ENCODE data around the gene RPTOR.

RPTOR gene

DNA sequence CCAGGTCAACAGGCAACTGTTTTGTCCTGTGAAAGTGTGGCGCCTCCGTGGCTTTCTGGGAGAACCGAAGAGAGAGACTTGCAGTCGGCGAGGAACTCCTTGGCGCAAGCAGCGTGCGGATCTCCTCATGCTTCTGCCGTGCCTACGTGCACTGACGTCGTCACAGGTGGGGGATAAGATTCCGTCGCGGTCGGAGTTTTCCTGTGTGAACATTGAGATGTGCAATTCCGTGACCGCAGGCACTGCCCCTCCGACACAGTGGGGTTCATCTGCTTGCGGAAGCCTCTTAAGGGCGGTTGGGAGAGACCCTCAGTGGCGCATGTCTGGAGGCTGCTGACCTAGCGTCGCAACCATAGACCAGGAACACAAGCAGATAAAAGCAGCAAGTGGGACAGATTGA lies 234.7 kb downstream of the RPTOR start:
- Histone ChIP-seq H3K4me2 (ENCODE audit: low read length) (peak overlapping the region; percentile 62; the same call in 1 of the 2 replicates), H3K36me3 (ENCODE audit: insufficient read depth, low read length) (peaks cover 76% of the 10 kb centered on the region), H3K79me2 (ENCODE audit: insufficient read depth, low read length) (peaks cover 18% of the 10 kb centered on the region), H3K9me2 (ENCODE audit: low read depth, low read length) (no peaks in the 10 kb centered on the region), H3K4me1 (ENCODE audit: insufficient read depth, low read length, severe bottlenecking) (peaks cover 88% of the 10 kb centered on the region), H3K27ac (ENCODE audit: low read depth, low read length, poor library complexity, severe bottlenecking) (peak overlapping the region; percentile 96), H4K20me1 (ENCODE audit: insufficient read depth, low read length) (no peaks in the 10 kb centered on the region), H3K4me3 (ENCODE audit: low read depth, low read length, poor library complexity, severe bottlenecking) (no peak overlapping the region), H3F3A (ENCODE audit: insufficient read depth, low read length) (0 out of 2 replicates have a peak, but pooled peaks cover 3% of the 10 kb centered on the region), H3K9ac (ENCODE audit: low read length) (peak overlapping the region; percentile 57; the same call in 1 of the 2 replicates), H3K27me3 (ENCODE audit: insufficient read depth, low read length) (no peaks in the 10 kb centered on the region), H3K9me3 (ENCODE audit: low read length) (no peaks in the 10 kb centered on the region), H2AFZ (ENCODE audit: low read length) (no peak overlapping the region)
- no peak for TF ChIP-seq EZH2 (IDR thresholded peaks at IDR 0.05; ENCODE audit: borderline replicate concordance, low read length)
- TF ChIP-seq, protein P1, sequence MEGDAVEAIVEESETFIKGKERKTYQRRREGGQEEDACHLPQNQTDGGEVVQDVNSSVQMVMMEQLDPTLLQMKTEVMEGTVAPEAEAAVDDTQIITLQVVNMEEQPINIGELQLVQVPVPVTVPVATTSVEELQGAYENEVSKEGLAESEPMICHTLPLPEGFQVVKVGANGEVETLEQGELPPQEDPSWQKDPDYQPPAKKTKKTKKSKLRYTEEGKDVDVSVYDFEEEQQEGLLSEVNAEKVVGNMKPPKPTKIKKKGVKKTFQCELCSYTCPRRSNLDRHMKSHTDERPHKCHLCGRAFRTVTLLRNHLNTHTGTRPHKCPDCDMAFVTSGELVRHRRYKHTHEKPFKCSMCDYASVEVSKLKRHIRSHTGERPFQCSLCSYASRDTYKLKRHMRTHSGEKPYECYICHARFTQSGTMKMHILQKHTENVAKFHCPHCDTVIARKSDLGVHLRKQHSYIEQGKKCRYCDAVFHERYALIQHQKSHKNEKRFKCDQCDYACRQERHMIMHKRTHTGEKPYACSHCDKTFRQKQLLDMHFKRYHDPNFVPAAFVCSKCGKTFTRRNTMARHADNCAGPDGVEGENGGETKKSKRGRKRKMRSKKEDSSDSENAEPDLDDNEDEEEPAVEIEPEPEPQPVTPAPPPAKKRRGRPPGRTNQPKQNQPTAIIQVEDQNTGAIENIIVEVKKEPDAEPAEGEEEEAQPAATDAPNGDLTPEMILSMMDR (IDR thresholded peaks at IDR 0.05; ENCODE audit: low read length) = no peak

DNA sequence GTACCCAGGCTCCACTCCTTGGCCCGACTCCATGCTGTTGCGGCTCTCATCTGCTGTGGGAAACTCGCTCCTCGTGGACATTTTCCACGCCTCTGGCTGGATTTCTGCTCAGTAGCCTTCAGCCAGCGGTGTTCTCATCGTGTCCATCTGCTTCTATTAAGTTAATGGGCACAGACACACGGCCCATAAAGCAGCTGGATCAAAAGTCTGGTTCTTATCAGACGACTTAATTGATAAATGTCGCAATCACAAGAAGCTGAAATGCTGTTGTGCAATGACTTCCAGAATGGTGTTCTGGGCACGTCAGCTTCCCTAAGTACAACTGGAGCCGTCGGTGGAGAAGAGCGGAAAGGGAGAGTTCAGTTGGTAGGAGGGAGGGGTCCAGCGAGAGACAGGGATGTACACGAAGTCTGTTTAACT lies 235.3 kb downstream of the RPTOR start:
- H3K4me3 ChIP-seq (ENCODE audit: low read depth, low read length, poor library complexity, severe bottlenecking) = peak overlapping the region; percentile 42
- no peak for TF ChIP-seq EZH2 (IDR thresholded peaks at IDR 0.05; ENCODE audit: borderline replicate concordance, low read length)
- TF ChIP-seq, protein P1 (IDR thresholded peaks at IDR 0.05; ENCODE audit: low read length) = no peak

DNA sequence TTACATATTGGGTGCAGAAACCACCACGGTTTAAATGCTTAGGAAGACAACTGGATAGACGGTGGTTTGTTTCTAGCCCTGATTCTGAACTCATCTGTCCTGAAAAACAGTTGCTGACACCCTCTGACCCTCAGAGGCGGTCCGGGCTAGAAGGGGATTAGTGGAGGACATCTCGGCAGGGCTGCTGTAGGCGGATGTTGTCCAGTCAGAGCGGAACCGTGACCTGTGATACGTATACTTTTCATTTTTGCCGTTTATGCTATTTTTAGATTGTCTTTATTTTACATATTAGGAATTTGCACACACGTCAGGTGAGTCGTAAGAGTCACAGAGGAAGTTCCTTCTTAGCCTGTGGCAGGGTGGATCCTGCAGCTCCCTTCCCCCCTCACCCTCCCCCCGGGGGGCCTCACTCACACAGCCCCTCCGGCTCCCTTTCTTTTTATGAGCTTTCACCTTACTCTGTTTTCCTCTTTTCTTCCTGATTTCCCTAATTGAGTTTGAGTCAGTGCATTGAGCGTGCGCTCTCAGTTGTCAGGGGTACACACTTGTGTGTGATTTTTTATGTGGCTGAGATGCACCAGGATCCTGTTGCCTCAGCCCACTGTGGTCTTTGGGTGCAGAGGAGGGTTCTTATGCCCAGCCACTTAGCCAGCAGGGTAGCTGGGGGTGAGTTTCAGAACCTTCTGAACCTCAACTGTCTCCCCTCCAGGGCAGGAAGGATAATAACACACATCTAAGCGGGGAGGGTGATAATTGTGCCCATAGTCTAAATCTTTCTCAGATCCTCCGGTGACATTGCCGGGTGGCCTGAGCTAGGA lies 236.0 kb downstream of the RPTOR start:
- H3K4me1 ChIP-seq (ENCODE audit: insufficient read depth, low read length, severe bottlenecking) = peaks cover 75% of the 10 kb centered on the region
- no peaks in the 10 kb centered on the region for H3K9me3 ChIP-seq (ENCODE audit: low read length)
- peak overlapping the region; percentile 47 for H3K4me3 ChIP-seq (ENCODE audit: low read depth, low read length, poor library complexity, severe bottlenecking)
- peak overlapping the region; percentile 62 for H3K4me2 ChIP-seq (ENCODE audit: low read length)
- TF ChIP-seq EZH2 (IDR thresholded peaks at IDR 0.05; ENCODE audit: borderline replicate concordance, low read length) = no peak
- TF ChIP-seq, protein P1 (IDR thresholded peaks at IDR 0.05; ENCODE audit: low read length) = no peak
- H3K27ac ChIP-seq (ENCODE audit: low read depth, low read length, poor library complexity, severe bottlenecking) = peak overlapping the region; percentile 96
- H3K9ac ChIP-seq (ENCODE audit: low read length) = peak overlapping the region; percentile 63
- H3F3A ChIP-seq (ENCODE audit: insufficient read depth, low read length) = 0 out of 2 replicates have a peak, but pooled peaks cover 3% of the 10 kb centered on the region
- peaks cover 25% of the 10 kb centered on the region for H3K79me2 ChIP-seq (ENCODE audit: insufficient read depth, low read length)
- peaks cover 74% of the 10 kb centered on the region for H3K36me3 ChIP-seq (ENCODE audit: insufficient read depth, low read length)
- H3K27me3 ChIP-seq (ENCODE audit: insufficient read depth, low read length) = no peaks in the 10 kb centered on the region
- no peaks in the 10 kb centered on the region for H4K20me1 ChIP-seq (ENCODE audit: insufficient read depth, low read length)
- H3K9me2 ChIP-seq (ENCODE audit: low read depth, low read length) = no peaks in the 10 kb centered on the region
- no peak overlapping the region for H2AFZ ChIP-seq (ENCODE audit: low read length)

More for the DNA sequence above, 235.3 kb downstream of the RPTOR start:
- Histone ChIP-seq H3K36me3 (ENCODE audit: insufficient read depth, low read length) (peaks cover 73% of the 10 kb centered on the region), H4K20me1 (ENCODE audit: insufficient read depth, low read length) (no peaks in the 10 kb centered on the region), H3K27me3 (ENCODE audit: insufficient read depth, low read length) (no peaks in the 10 kb centered on the region), H3K9ac (ENCODE audit: low read length) (peak overlapping the region; percentile 57; the same call in 1 of the 2 replicates), H3K9me2 (ENCODE audit: low read depth, low read length) (no peaks in the 10 kb centered on the region), H3K4me2 (ENCODE audit: low read length) (peak overlapping the region; percentile 62), H3F3A (ENCODE audit: insufficient read depth, low read length) (0 out of 2 replicates have a peak, but pooled peaks cover 3% of the 10 kb centered on the region), H3K4me1 (ENCODE audit: insufficient read depth, low read length, severe bottlenecking) (peaks cover 82% of the 10 kb centered on the region), H2AFZ (ENCODE audit: low read length) (no peak overlapping the region), H3K27ac (ENCODE audit: low read depth, low read length, poor library complexity, severe bottlenecking) (peak overlapping the region; percentile 96), H3K9me3 (ENCODE audit: low read length) (no peaks in the 10 kb centered on the region), H3K79me2 (ENCODE audit: insufficient read depth, low read length) (peaks cover 18% of the 10 kb centered on the region)

Measured in OCI-LY1 (cell line).